Measurements from ENCODE around the gene ENOX1.

ENOX1 gene

GRCh38 chr13:43489233-43489632 is 297.5 kb downstream of the ENOX1 start (continued):
- no peak for TF ChIP-seq TSHZ2 (CRISPR knock-in tag; IDR thresholded peaks at IDR 0.05)
- TF ChIP-seq BACH2 (CRISPR knock-in tag; IDR thresholded peaks at IDR 0.05; ENCODE audit: borderline replicate concordance): no peak
- no peak for TF ChIP-seq CREB5 (CRISPR knock-in tag; IDR thresholded peaks at IDR 0.05; ENCODE audit: low read depth)

- TF ChIP-seq RARB (CRISPR knock-in tag; IDR thresholded peaks at IDR 0.05): no peak
- no peak for TF ChIP-seq SNAI2 (CRISPR knock-in tag; IDR thresholded peaks at IDR 0.05)
- no peak for TF ChIP-seq POU6F1 (CRISPR knock-in tag; IDR thresholded peaks at IDR 0.05; ENCODE audit: borderline replicate concordance, low read depth)
- no peak for TF ChIP-seq CREB5 (CRISPR knock-in tag; IDR thresholded peaks at IDR 0.05; ENCODE audit: low read depth)
- TF ChIP-seq ZNF8 (CRISPR knock-in tag; IDR thresholded peaks at IDR 0.05): no peak
- TF ChIP-seq ARNTL (CRISPR knock-in tag; IDR thresholded peaks at IDR 0.05; ENCODE audit: borderline replicate concordance, low read depth): no peak
- TF ChIP-seq PATZ1 (CRISPR knock-in tag; IDR thresholded peaks at IDR 0.05; ENCODE audit: borderline replicate concordance): no peak
- TF ChIP-seq ZNF70 (CRISPR knock-in tag; IDR thresholded peaks at IDR 0.05): no peak
- no peak for TF ChIP-seq PPARA (CRISPR knock-in tag; IDR thresholded peaks at IDR 0.05; ENCODE audit: borderline replicate concordance)
- TF ChIP-seq ESRRG (CRISPR knock-in tag; IDR thresholded peaks at IDR 0.05): no peak
- no peak for TF ChIP-seq ISL1 (CRISPR knock-in tag; IDR thresholded peaks at IDR 0.05)
- TF ChIP-seq CSDC2 (CRISPR knock-in tag; IDR thresholded peaks at IDR 0.05): no peak
- TF ChIP-seq ZC3H10 (CRISPR knock-in tag; IDR thresholded peaks at IDR 0.05): no peak
- TF ChIP-seq TSHZ2 (CRISPR knock-in tag; IDR thresholded peaks at IDR 0.05): no peak
- TF ChIP-seq ZFP3 (CRISPR knock-in tag; IDR thresholded peaks at IDR 0.05): no peak
- ATAC-seq: peak; percentile 79
These were observed 298.9 kb downstream of the ENOX1 start for GRCh38 chr13:43487885-43488284.

GRCh38 chr13:43487461-43487860 is 299.3 kb downstream of the ENOX1 start:
- ATAC-seq: peak; percentile 86
- no peak for TF ChIP-seq CREB5 (CRISPR knock-in tag; IDR thresholded peaks at IDR 0.05; ENCODE audit: low read depth)
- TF ChIP-seq ZC3H10 (CRISPR knock-in tag; IDR thresholded peaks at IDR 0.05): peak; percentile 77
- TF ChIP-seq ISL1 (CRISPR knock-in tag; IDR thresholded peaks at IDR 0.05): peak; percentile 97
- no peak; the same call in 1 of the 2 replicates for TF ChIP-seq CSRNP3 (CRISPR knock-in tag; IDR thresholded peaks at IDR 0.05)
- TF ChIP-seq PATZ1 (CRISPR knock-in tag; IDR thresholded peaks at IDR 0.05; ENCODE audit: borderline replicate concordance): peak; percentile 38; the same call in 1 of the 2 replicates
